Retinal pigment epithelial cell (primary cell): ENCODE results near the gene ERO1B.

Experiments used
- DNase-seq: peaks from one replicate; pipeline ENCODE4 v3.0.0-alpha.2; 2010; ENCODE audit warnings: low read depth
- H3K4me3 ChIP-seq: 2 replicates; pipeline ENCODE4 v1.5.1; 2011; ENCODE audit warnings: mild to moderate bottlenecking, low read length, control low read depth, moderate library complexity
- TF ChIP-seq, protein P1 (sequence below): conservative IDR thresholded peaks from 2 replicates; pipeline ENCODE4 v1.5.1; 2011; ENCODE audit warnings: low read depth, low read length, control low read depth, inconsistent platforms

Gene ERO1B

DNA sequence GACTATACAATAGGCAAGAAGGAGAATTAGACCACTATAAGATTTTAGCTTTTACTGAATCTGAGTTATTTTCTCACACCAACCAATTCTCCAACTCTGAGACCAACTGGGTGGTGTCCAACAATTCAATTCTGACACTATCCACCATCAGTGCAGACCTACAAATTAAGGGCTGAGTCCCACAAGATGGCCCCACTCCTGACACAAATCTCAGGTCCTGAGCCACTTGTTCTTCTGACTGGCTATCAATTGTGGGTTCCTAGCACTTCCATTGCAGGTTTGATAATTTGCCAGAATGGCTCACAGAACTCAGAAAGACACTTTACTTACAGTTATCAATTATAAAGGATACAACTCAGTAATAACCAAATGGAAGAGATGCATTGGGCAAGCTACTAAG is 6.7 kb downstream of the ERO1B start:
- TF ChIP-seq, protein P1, sequence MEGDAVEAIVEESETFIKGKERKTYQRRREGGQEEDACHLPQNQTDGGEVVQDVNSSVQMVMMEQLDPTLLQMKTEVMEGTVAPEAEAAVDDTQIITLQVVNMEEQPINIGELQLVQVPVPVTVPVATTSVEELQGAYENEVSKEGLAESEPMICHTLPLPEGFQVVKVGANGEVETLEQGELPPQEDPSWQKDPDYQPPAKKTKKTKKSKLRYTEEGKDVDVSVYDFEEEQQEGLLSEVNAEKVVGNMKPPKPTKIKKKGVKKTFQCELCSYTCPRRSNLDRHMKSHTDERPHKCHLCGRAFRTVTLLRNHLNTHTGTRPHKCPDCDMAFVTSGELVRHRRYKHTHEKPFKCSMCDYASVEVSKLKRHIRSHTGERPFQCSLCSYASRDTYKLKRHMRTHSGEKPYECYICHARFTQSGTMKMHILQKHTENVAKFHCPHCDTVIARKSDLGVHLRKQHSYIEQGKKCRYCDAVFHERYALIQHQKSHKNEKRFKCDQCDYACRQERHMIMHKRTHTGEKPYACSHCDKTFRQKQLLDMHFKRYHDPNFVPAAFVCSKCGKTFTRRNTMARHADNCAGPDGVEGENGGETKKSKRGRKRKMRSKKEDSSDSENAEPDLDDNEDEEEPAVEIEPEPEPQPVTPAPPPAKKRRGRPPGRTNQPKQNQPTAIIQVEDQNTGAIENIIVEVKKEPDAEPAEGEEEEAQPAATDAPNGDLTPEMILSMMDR, result no peak
- no peak for DNase-seq
- no peak overlapping the region for H3K4me3 ChIP-seq

DNA sequence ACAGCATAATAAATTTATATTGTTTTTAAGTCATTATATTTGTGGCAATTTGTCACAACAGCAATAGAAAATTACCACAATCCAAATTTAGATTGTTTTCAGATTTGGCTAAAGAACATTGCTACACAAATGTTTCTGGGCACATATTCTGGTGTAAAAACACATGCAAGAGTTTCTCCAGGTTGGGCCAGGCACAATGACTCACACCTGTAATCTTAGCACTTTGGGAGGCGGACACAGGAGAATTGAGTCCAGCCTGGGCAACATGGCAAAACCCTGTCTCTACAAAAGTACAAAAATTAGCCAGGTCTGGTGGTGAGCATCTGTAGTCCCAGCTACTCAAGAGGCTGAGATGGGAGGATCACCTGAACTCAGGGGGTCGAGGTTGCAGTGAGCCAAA is 8.4 kb downstream of the ERO1B start:
- DNase-seq, result no peak
- TF ChIP-seq, protein P1, result no peak
- no peak overlapping the region for H3K4me3 ChIP-seq

DNA sequence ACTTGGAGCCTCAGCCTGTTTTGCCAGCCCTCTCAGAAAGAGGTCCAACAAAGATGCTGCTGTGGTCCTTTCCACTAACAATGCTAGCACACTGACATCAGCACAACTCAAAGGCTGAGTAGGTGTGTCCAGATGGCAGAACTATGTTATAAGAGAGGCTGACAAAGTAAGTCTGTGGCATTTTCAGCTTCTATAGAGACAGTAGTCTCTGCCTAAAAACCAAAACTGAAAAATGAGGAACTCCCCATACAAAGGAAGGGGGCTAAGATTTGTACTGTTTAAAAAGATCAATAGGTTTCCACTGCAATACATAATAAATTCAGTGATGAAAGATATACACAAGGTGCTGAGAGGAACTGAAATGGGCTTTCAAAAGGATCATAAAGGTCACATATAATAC is 12.3 kb downstream of the ERO1B start:
- no peak overlapping the region for H3K4me3 ChIP-seq
- no peak for DNase-seq
- TF ChIP-seq, protein P1, result no peak

DNA sequence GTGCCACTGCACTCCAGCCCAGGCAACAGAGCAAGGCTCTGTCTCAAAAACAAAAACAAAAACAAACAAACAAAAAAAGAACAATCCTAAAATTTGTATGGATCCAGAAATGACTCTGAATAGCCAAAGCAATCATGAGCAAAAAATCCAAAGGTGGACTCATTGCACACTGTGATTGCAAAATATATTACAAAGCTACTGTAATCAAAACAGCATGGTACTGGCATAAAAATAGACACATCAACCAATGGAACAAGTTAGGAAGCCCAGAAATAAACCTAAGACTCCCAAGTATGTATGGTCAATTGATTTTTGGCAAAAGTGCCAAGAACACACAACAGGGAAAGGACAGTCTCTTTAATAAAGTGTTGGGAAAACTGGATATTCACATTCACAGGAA is 19.9 kb downstream of the ERO1B start:
- no peak for DNase-seq
- H3K4me3 ChIP-seq, result no peak overlapping the region
- TF ChIP-seq, protein P1, result no peak

DNA sequence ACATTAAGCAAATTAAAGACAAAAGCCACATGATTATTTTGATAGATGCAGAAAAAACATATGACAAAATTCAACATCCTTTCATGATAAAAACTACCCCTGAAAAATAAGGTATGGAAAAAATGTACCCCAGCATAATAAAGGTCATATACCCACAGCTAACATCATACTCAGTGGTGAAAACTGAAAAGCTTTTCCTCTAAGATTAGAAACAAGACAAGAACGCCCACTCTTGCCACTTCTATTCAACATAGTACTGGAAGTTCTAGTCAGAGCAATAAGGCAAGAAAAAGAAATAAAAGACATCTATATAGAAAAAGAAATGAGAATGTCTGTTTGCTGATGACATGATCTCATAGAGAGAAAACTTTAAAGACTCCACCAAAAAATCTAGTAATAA is 20.7 kb downstream of the ERO1B start:
- TF ChIP-seq, protein P1, result no peak
- no peak for DNase-seq
- no peak overlapping the region for H3K4me3 ChIP-seq

DNA sequence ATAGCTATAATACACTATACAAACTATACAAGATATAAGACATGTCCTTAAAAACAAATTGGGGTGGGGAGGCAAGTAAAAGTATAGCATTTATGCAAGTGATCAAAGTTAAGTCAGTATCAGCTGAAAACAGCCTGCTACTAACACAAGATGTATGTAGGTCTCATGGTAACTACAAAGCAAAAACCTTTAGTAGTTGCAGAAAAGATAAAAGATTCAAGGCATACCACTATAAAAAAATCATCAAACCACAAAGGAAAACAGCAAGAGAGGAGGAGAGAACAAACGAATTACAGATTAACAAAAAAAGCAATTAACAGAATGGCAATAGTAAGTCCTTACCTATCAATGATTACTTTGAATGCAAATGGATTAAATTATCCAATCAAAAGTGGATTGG is 22.7 kb downstream of the ERO1B start:
- DNase-seq, result no peak
- TF ChIP-seq, protein P1, result no peak
- no peak overlapping the region for H3K4me3 ChIP-seq

DNA sequence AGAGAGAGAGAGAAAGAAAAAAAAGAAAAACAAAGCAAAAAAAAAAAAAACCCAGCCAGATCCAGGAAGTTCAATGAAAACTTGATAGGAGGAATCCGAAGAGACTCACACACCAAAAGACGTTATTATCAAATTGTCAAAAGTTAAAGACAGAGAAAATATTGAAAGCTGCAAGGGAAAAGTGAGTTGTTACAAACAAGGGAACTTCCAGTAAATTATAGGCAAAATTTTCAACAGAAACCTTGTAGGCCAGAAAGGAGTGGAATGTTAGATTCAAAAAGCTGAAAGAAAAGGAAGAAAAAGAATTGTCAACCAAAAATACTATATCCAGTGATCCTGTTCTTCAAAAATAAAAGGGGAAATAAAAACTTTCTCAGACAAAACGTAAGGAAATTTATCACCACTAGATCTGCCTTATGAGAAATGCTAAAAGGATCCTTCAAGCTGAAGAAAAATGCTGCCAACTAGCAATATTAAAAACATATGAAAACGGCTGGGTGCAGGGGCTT is 23.6 kb downstream of the ERO1B start:
- TF ChIP-seq, protein P1, result no peak
- no peak for DNase-seq

More for the DNA sequence above, 23.6 kb downstream of the ERO1B start:
- H3K4me3 ChIP-seq, result no peak overlapping the region
